Large intestine (tissue), 3 donors: Measurements from ENCODE around the gene B3GLCT. TPM values are rescaled to one million over a fixed set of nuclear protein-coding genes. Genes with fewer than 3 reads are reported as not detected.

Experiments
- DNase-seq, 2 donors: peaks; one replicate each; pipeline versions ENCODE4 v3.0.0 to v3.0.0-alpha.2; 2013
- H3K27ac ChIP-seq: one replicate; pipeline ENCODE4 v1.5.1; 2013; ENCODE audit warnings: low read length
- H3K27me3 ChIP-seq: 2 replicates; pipeline ENCODE4 v1.6.1; 2013; ENCODE audit warnings: low read length; ENCODE audit not compliant: control insufficient read depth, insufficient read depth
- H3K36me3 ChIP-seq: 2 replicates; pipeline ENCODE4 v1.6.1; 2013; ENCODE audit warnings: low read length; ENCODE audit not compliant: control insufficient read depth, insufficient read depth
- H3K4me1 ChIP-seq: one replicate; pipeline ENCODE4 v1.6.1; 2013; ENCODE audit warnings: low read length; ENCODE audit not compliant: control insufficient read depth, insufficient read depth
- H3K4me3 ChIP-seq: one replicate; pipeline ENCODE4 v1.5.1; 2013; ENCODE audit warnings: low read length
- H3K9me3 ChIP-seq: one replicate; pipeline ENCODE4 v1.6.1; 2013; ENCODE audit warnings: mild to moderate bottlenecking, low read depth, low read length, moderate library complexity; ENCODE audit not compliant: control insufficient read depth
- WGBS: methylation state at CpG from one replicate; pipeline ENCODE4 v1.1.5; 2013; ENCODE audit warnings: low lambda C conversion rate; ENCODE audit not compliant: insufficient coverage; 5-methylcytosine and 5-hydroxymethylcytosine counted together
- polyA plus RNA-seq: library from polyadenylated mRNA; unstranded; fragments of 120-200 nt; gene quantifications from one replicate; pipeline ENCODE4 v1.2.1, GENCODE V29; 2013

The B3GLCT gene
- polyA plus RNA-seq, 1 donor, result 5.8 TPM

- Histone ChIP-seq H3K27me3 (no peaks in the 10 kb centered on the region), H3K36me3 (no peaks in the 10 kb centered on the region), H3K4me3 (no peak overlapping the region), H3K4me1 (no peaks in the 10 kb centered on the region), H3K9me3 (peaks cover 7% of the 10 kb centered on the region), H3K27ac (no peak overlapping the region)
- no peak for DNase-seq
- WGBS, result no CpG with 5 or more reads among the region's 4 CpGs
Measured at GRCh38 chr13:31365630-31366029, 165.9 kb downstream of the B3GLCT start.

GRCh38 chr13:31367410-31367809, 167.6 kb downstream of the B3GLCT start:
- Histone ChIP-seq H3K9me3 (peaks cover 7% of the 10 kb centered on the region), H3K4me3 (no peak overlapping the region), H3K36me3 (no peaks in the 10 kb centered on the region), H3K27me3 (no peaks in the 10 kb centered on the region), H3K27ac (no peak overlapping the region), H3K4me1 (no peaks in the 10 kb centered on the region)
- WGBS, result no CpG with 5 or more reads among the region's 2 CpGs
- DNase-seq, result no peak

GRCh38 chr13:31369213-31369612, 169.4 kb downstream of the B3GLCT start:
- DNase-seq, result no peak
- Histone ChIP-seq H3K9me3 (peaks cover 7% of the 10 kb centered on the region), H3K36me3 (no peaks in the 10 kb centered on the region), H3K4me3 (no peak overlapping the region), H3K27me3 (no peaks in the 10 kb centered on the region), H3K27ac (no peak overlapping the region), H3K4me1 (no peaks in the 10 kb centered on the region)

GRCh38 chr13:31372454-31372853, 172.7 kb downstream of the B3GLCT start:
- WGBS, result no CpG with 5 or more reads among the region's 4 CpGs

GRCh38 chr13:31374682-31375081, 174.9 kb downstream of the B3GLCT start:
- H3K27me3 ChIP-seq, result no peaks in the 10 kb centered on the region
- no peak overlapping the region for H3K4me3 ChIP-seq
- H3K27ac ChIP-seq, result no peak overlapping the region
- WGBS, result no CpG with 5 or more reads among the region's 3 CpGs
- no peaks in the 10 kb centered on the region for H3K36me3 ChIP-seq
- no peak for DNase-seq
- H3K9me3 ChIP-seq, result no peaks in the 10 kb centered on the region
- H3K4me1 ChIP-seq, result no peaks in the 10 kb centered on the region

More at GRCh38 chr13:31372454-31372853, 172.7 kb downstream of the B3GLCT start:
- no peaks in the 10 kb centered on the region for H3K27me3 ChIP-seq
- no peaks in the 10 kb centered on the region for H3K36me3 ChIP-seq
- H3K4me1 ChIP-seq, result no peaks in the 10 kb centered on the region
- H3K4me3 ChIP-seq, result no peak overlapping the region
- no peak for DNase-seq
- no peak overlapping the region for H3K27ac ChIP-seq
- H3K9me3 ChIP-seq, result no peaks in the 10 kb centered on the region

GRCh38 chr13:31377946-31378345, 178.2 kb downstream of the B3GLCT start:
- Histone ChIP-seq H3K36me3 (no peaks in the 10 kb centered on the region), H3K4me3 (no peak overlapping the region), H3K9me3 (no peaks in the 10 kb centered on the region), H3K27me3 (no peaks in the 10 kb centered on the region), H3K27ac (no peak overlapping the region), H3K4me1 (no peaks in the 10 kb centered on the region)
- DNase-seq, result no peak
- no CpG with 5 or more reads among the region's 2 CpGs for WGBS

- H3K4me3 ChIP-seq, result no peak overlapping the region
- no CpG with 5 or more reads among the region's 4 CpGs for WGBS
- H3K27ac ChIP-seq, result no peak overlapping the region
- no peaks in the 10 kb centered on the region for H3K36me3 ChIP-seq
- H3K27me3 ChIP-seq, result no peaks in the 10 kb centered on the region
- no peaks in the 10 kb centered on the region for H3K4me1 ChIP-seq
- no peaks in the 10 kb centered on the region for H3K9me3 ChIP-seq
- no peak for DNase-seq
Measured at GRCh38 chr13:31380715-31381114, 180.9 kb downstream of the B3GLCT start.

Other genes starting within 250 kb of the B3GLCT start
- gene HSPH1, start 38.1 kb upstream of the B3GLCT start, polyA plus RNA-seq, result 65.7 TPM